Measurements from ENCODE around the gene IGSF21.

Gene IGSF21

GRCh38 chr1:18101508-18101907 is 6.1 kb upstream of the IGSF21 start:
- DNase-seq (ENCODE audit: low read depth, low spot score), result no peak
- H3K9ac ChIP-seq (ENCODE audit: insufficient read length), result no peak overlapping the region
- TF ChIP-seq FOXP2 (optimal IDR thresholded peaks at IDR 0.05; ENCODE audit: control extremely low read depth, extremely low read length, insufficient read depth), result no peak
- TF ChIP-seq EZH2 (IDR thresholded peaks at IDR 0.05), result no peak
- TF ChIP-seq POLR2AphosphoS5 (IDR thresholded peaks at IDR 0.05; ENCODE audit: borderline replicate concordance, low read depth, low read length), result no peak
- no peaks in the 10 kb centered on the region for H3K9me3 ChIP-seq (ENCODE audit: low read depth, low read length)
- H3K4me3 ChIP-seq, result no peak overlapping the region
- no peaks in the 10 kb centered on the region for H3K36me3 ChIP-seq (ENCODE audit: insufficient read depth, low read length)
- H3K27ac ChIP-seq, result no peak overlapping the region

GRCh38 chr1:18103788-18104421 is 3.7 kb upstream of the IGSF21 start:
- no peak for DNase-seq (ENCODE audit: low read depth, low spot score)
- Histone ChIP-seq H3K27ac (no peak overlapping the region), H3K4me3 (no peak overlapping the region), H3K9ac (ENCODE audit: insufficient read length) (no peak overlapping the region), H3K36me3 (ENCODE audit: insufficient read depth, low read length) (no peaks in the 10 kb centered on the region), H3K9me3 (ENCODE audit: low read depth, low read length) (no peaks in the 10 kb centered on the region)
- TF ChIP-seq EZH2 (IDR thresholded peaks at IDR 0.05) (no peak), FOXP2 (optimal IDR thresholded peaks at IDR 0.05; ENCODE audit: control extremely low read depth, extremely low read length, insufficient read depth) (no peak), POLR2AphosphoS5 (IDR thresholded peaks at IDR 0.05; ENCODE audit: borderline replicate concordance, low read depth, low read length) (no peak)

GRCh38 chr1:18104546-18105100 is 3.0 kb upstream of the IGSF21 start:
- DNase-seq (ENCODE audit: low read depth, low spot score), result no peak
- Histone ChIP-seq H3K27ac (no peak overlapping the region), H3K36me3 (ENCODE audit: insufficient read depth, low read length) (no peaks in the 10 kb centered on the region), H3K9ac (ENCODE audit: insufficient read length) (no peak overlapping the region), H3K4me3 (no peak overlapping the region), H3K9me3 (ENCODE audit: low read depth, low read length) (no peaks in the 10 kb centered on the region)
- TF ChIP-seq EZH2 (IDR thresholded peaks at IDR 0.05), result no peak
- no peak for TF ChIP-seq FOXP2 (optimal IDR thresholded peaks at IDR 0.05; ENCODE audit: control extremely low read depth, extremely low read length, insufficient read depth)
- TF ChIP-seq POLR2AphosphoS5 (IDR thresholded peaks at IDR 0.05; ENCODE audit: borderline replicate concordance, low read depth, low read length), result no peak

- H3K27ac ChIP-seq, result no peak overlapping the region
- no peaks in the 10 kb centered on the region for H3K9me3 ChIP-seq (ENCODE audit: low read depth, low read length)
- DNase-seq (ENCODE audit: low read depth, low spot score), result no peak
- no peaks in the 10 kb centered on the region for H3K36me3 ChIP-seq (ENCODE audit: insufficient read depth, low read length)
- H3K4me3 ChIP-seq, result no peak overlapping the region
- TF ChIP-seq FOXP2 (optimal IDR thresholded peaks at IDR 0.05; ENCODE audit: control extremely low read depth, extremely low read length, insufficient read depth) (no peak), EZH2 (IDR thresholded peaks at IDR 0.05) (no peak), POLR2AphosphoS5 (IDR thresholded peaks at IDR 0.05; ENCODE audit: borderline replicate concordance, low read depth, low read length) (no peak)
- no peak overlapping the region for H3K9ac ChIP-seq (ENCODE audit: insufficient read length)
Observed at GRCh38 chr1:18105196-18105595, 2.4 kb upstream of the IGSF21 start.

GRCh38 chr1:18108299-18109057 is 880 bp downstream of the IGSF21 start:
- peak overlapping the region; percentile 85 for H3K4me3 ChIP-seq
- H3K36me3 ChIP-seq (ENCODE audit: insufficient read depth, low read length), result no peaks in the 10 kb centered on the region
- H3K9ac ChIP-seq (ENCODE audit: insufficient read length), result peak overlapping the region; percentile 49
- no peak for TF ChIP-seq EZH2 (IDR thresholded peaks at IDR 0.05)
- no peak for TF ChIP-seq POLR2AphosphoS5 (IDR thresholded peaks at IDR 0.05; ENCODE audit: borderline replicate concordance, low read depth, low read length)
- TF ChIP-seq FOXP2 (optimal IDR thresholded peaks at IDR 0.05; ENCODE audit: control extremely low read depth, extremely low read length, insufficient read depth), result no peak
- H3K9me3 ChIP-seq (ENCODE audit: low read depth, low read length), result no peaks in the 10 kb centered on the region
- H3K27ac ChIP-seq, result no peak overlapping the region
- DNase-seq (ENCODE audit: low read depth, low spot score), result no peak

GRCh38 chr1:18109058-18109755 is 1.6 kb downstream of the IGSF21 start:
- Histone ChIP-seq H3K9me3 (ENCODE audit: low read depth, low read length) (no peaks in the 10 kb centered on the region), H3K27ac (no peak overlapping the region), H3K4me3 (peak overlapping the region; percentile 85), H3K9ac (ENCODE audit: insufficient read length) (no peak overlapping the region), H3K36me3 (ENCODE audit: insufficient read depth, low read length) (no peaks in the 10 kb centered on the region)
- no peak for DNase-seq (ENCODE audit: low read depth, low spot score)
- TF ChIP-seq POLR2AphosphoS5 (IDR thresholded peaks at IDR 0.05; ENCODE audit: borderline replicate concordance, low read depth, low read length), result no peak
- TF ChIP-seq FOXP2 (optimal IDR thresholded peaks at IDR 0.05; ENCODE audit: control extremely low read depth, extremely low read length, insufficient read depth), result no peak
- no peak for TF ChIP-seq EZH2 (IDR thresholded peaks at IDR 0.05)

GRCh38 chr1:18109756-18110597 is 2.4 kb downstream of the IGSF21 start:
- H3K27ac ChIP-seq, result no peak overlapping the region
- DNase-seq (ENCODE audit: low read depth, low spot score), result no peak
- no peaks in the 10 kb centered on the region for H3K36me3 ChIP-seq (ENCODE audit: insufficient read depth, low read length)
- TF ChIP-seq EZH2 (IDR thresholded peaks at IDR 0.05), result no peak
- TF ChIP-seq FOXP2 (optimal IDR thresholded peaks at IDR 0.05; ENCODE audit: control extremely low read depth, extremely low read length, insufficient read depth), result no peak
- TF ChIP-seq POLR2AphosphoS5 (IDR thresholded peaks at IDR 0.05; ENCODE audit: borderline replicate concordance, low read depth, low read length), result no peak
- H3K4me3 ChIP-seq, result peak overlapping the region; percentile 85
- H3K9ac ChIP-seq (ENCODE audit: insufficient read length), result peak overlapping the region; percentile 34
- H3K9me3 ChIP-seq (ENCODE audit: low read depth, low read length), result no peaks in the 10 kb centered on the region

Data from SK-N-MC (cell line).